Smooth muscle cell (in vitro differentiated cells): ENCODE data around the gene NAPSA. TPM values are rescaled to one million over a fixed set of nuclear protein-coding genes. Genes with fewer than 3 reads are reported as not detected.

Source experiments
- DNase-seq: peaks from one replicate; lab custom pipeline; 2025; ENCODE audit not compliant: unreplicated experiment; lab: John Stamatoyannopoulos, UW
- H2AFZ ChIP-seq: fragments of 200-600 bp; sonication (generic); 2 replicates; pipeline ENCODE4 v1.6.0; 2016; ENCODE audit warnings: antibody characterized with exemption, low read depth, mild to moderate bottlenecking
- H3F3A ChIP-seq: fragments of 200-600 bp; sonication (generic); 2 replicates; pipeline ENCODE4 v1.6.0; 2017; ENCODE audit warnings: antibody characterized with exemption, low read depth
- H3K27ac ChIP-seq: fragments of 200-600 bp; sonication (generic); 2 replicates; pipeline ENCODE4 v1.5.1; 2016; ENCODE audit warnings: low read depth, mild to moderate bottlenecking
- H3K27me3 ChIP-seq: fragments of 200-600 bp; sonication (generic); 2 replicates; pipeline ENCODE4 v1.6.1; 2016; ENCODE audit warnings: low read depth, mild to moderate bottlenecking
- H3K36me3 ChIP-seq: fragments of 200-600 bp; sonication (generic); 2 replicates; pipeline ENCODE4 v1.5.1; 2016; ENCODE audit warnings: low read depth
- H3K4me1 ChIP-seq: fragments of 200-600 bp; sonication (generic); 2 replicates; pipeline ENCODE4 v1.5.1; 2016; ENCODE audit warnings: low read depth
- H3K4me2 ChIP-seq: fragments of 200-600 bp; sonication (generic); 2 replicates; pipeline ENCODE4 v1.6.0; 2016; ENCODE audit warnings: mild to moderate bottlenecking
- H3K4me3 ChIP-seq: fragments of 200-600 bp; sonication (generic); 2 replicates; pipeline ENCODE4 v1.5.1; 2016; ENCODE audit warnings: mild to moderate bottlenecking
- H3K79me2 ChIP-seq: fragments of 200-600 bp; sonication (generic); 2 replicates; pipeline ENCODE4 v1.6.0; 2016; ENCODE audit warnings: low read depth, mild to moderate bottlenecking
- H3K9ac ChIP-seq: fragments of 200-600 bp; sonication (generic); 2 replicates; pipeline ENCODE4 v1.6.0; 2016; ENCODE audit warnings: low read depth
- H3K9me3 ChIP-seq: fragments of 200-600 bp; sonication (generic); replicated peaks from 2 replicates; pipeline ENCODE4 v1.5.1; 2016; ENCODE audit warnings: low read depth
- H4K20me1 ChIP-seq: fragments of 200-600 bp; sonication (generic); 2 replicates; pipeline ENCODE4 v1.6.0; 2016; ENCODE audit warnings: low read depth
- WGBS: methylation state at CpG from one replicate; pipeline ENCODE4 v1.1.7; 2016; ENCODE audit warnings: low lambda C conversion rate; 5-methylcytosine and 5-hydroxymethylcytosine counted together
- polyA plus RNA-seq: library from polyadenylated mRNA; unstranded; fragments of >200 nt; fragmentation: Nextera tagmentation; extraction: Ambion mirVana; gene quantifications from 2 replicates; pipeline ENCODE4 v1.2.1, GENCODE V29; 2016
- total RNA-seq: library from RNA; depleted of rRNA; stranded (reverse); fragments of >200 nt; gene quantifications from 2 replicates; pipeline ENCODE4 v1.2.3, GENCODE V29; 2014
- TF ChIP-seq, protein P1 (sequence below): fragments of 200-600 bp; sonication (generic); IDR thresholded peaks from 2 replicates; pipeline ENCODE4 v1.5.1; 2017; ENCODE audit warnings: borderline replicate concordance, mild to moderate bottlenecking, antibody characterized with exemption; ENCODE audit not compliant: insufficient read depth, poor library complexity, severe bottlenecking

Gene NAPSA
- total and polyA plus RNA-seq, 2 experiments from 2014 or later = 0.27 to 0.65 TPM

GRCh38 chr19:50317115-50317514, 48.3 kb downstream of the NAPSA start:
- Histone ChIP-seq H3K27ac (no peak overlapping the region), H3K4me2 (no peak overlapping the region), H3K4me3 (no peak overlapping the region), H3F3A (no peaks in the 10 kb centered on the region), H3K79me2 (no peaks in the 10 kb centered on the region), H3K36me3 (no peaks in the 10 kb centered on the region), H3K27me3 (peaks cover 33% of the 10 kb centered on the region), H3K9ac (no peak overlapping the region), H3K9me3 (no peaks in the 10 kb centered on the region), H2AFZ (no peak overlapping the region), H3K4me1 (no peaks in the 10 kb centered on the region), H4K20me1 (no peaks in the 10 kb centered on the region)
- DNase-seq = no peak
- 94% methylated on average over 4 of the region's 4 CpGs for WGBS
- TF ChIP-seq, protein P1, sequence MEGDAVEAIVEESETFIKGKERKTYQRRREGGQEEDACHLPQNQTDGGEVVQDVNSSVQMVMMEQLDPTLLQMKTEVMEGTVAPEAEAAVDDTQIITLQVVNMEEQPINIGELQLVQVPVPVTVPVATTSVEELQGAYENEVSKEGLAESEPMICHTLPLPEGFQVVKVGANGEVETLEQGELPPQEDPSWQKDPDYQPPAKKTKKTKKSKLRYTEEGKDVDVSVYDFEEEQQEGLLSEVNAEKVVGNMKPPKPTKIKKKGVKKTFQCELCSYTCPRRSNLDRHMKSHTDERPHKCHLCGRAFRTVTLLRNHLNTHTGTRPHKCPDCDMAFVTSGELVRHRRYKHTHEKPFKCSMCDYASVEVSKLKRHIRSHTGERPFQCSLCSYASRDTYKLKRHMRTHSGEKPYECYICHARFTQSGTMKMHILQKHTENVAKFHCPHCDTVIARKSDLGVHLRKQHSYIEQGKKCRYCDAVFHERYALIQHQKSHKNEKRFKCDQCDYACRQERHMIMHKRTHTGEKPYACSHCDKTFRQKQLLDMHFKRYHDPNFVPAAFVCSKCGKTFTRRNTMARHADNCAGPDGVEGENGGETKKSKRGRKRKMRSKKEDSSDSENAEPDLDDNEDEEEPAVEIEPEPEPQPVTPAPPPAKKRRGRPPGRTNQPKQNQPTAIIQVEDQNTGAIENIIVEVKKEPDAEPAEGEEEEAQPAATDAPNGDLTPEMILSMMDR = no peak

DNA sequence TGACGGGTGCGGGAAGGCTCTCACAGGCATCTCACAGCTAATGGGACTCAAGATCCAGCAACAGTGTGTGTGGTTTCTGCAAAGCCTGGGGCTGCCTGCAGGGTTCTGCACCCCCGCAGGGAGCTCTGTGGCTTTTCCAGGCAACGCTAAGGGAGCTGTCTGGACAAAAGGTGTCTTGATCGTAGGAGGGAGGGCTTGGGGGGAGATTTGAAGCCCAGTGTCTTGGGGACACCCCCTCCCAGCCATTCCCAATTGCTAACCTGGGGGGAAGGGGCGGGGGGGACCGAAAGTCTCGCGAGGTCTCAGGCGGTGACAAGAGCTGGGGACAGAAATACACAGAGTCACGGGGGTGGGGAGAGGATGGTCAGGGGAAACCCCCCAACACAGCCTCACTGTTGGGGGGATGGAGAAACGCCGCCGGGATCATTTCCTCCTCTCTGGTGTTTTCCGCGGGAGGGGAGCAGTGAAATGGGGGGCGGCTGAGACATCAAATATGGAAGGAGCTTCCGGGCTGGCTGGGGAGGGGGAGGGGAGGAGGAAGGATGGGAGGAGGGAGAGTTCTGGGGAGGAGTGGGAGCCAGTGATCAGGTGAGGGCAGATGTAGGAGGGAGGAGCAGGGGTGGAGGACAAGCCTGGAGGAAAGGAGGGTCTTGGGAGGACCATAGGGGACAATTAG, 49.5 kb downstream of the NAPSA start:
- no peaks in the 10 kb centered on the region for H3F3A ChIP-seq
- H3K4me1 ChIP-seq = no peaks in the 10 kb centered on the region
- TF ChIP-seq, protein P1 = no peak
- peak overlapping the region; percentile 84 for H3K4me2 ChIP-seq
- peaks cover 34% of the 10 kb centered on the region for H3K27me3 ChIP-seq
- no peaks in the 10 kb centered on the region for H4K20me1 ChIP-seq
- DNase-seq = no peak
- no peaks in the 10 kb centered on the region for H3K79me2 ChIP-seq
- WGBS = 5% methylated on average over 16 of the region's 18 CpGs
- H3K27ac ChIP-seq = no peak overlapping the region
- no peaks in the 10 kb centered on the region for H3K36me3 ChIP-seq
- H3K9ac ChIP-seq = no peak overlapping the region
- no peak overlapping the region for H2AFZ ChIP-seq
- H3K4me3 ChIP-seq = peak overlapping the region; percentile 34
- no peaks in the 10 kb centered on the region for H3K9me3 ChIP-seq

DNA sequence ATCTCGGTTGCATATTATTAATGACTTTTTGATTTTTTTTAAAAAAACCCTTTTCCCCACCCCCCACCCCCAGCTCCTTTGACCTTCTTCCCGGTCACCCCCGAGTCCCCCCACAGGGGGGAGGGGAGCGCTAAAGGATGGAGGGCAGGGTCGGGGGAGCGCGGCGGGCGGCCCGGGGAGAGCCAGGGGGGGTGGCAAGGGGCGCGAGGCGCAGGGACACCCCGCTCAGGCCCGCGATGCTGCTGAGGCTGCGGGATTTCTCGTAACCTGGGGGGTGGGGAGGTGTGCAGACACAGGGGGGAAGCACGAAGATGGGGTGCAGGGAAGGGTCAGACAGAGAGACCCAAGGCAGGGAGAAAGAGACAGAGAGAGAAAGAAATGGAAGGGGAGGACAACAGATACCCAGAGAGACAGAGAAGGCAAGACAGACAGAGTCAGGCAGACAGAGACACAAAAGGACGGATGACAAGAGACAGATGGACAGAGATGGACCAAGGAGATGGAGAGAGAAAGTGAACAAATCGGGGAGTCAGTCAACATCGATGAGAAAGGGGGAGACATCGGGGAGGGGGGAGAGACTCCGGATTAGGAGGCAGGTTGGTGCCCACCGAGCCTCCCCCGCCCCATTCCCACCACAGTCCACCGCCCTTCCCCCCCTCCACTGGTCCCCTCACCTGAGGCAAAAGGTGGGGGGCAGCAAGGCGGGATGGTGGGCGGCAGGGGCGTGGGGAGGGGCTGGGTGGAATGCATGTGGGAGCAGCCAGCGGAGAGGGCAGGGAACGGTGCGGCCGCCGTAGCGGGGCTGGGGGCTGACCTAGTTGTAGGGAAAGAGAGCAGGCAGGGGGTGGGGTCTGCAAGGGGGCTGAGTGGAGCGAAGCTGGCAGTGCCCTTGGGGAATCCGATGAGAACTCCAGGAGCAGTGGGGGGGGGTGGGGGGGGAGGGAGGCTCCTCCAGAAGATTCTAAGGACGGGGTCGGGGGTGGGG, 50.4 kb downstream of the NAPSA start:
- H3K4me1 ChIP-seq = no peaks in the 10 kb centered on the region
- H2AFZ ChIP-seq = no peak overlapping the region
- H3K79me2 ChIP-seq = no peaks in the 10 kb centered on the region
- no peak overlapping the region for H3K4me3 ChIP-seq
- 6% methylated on average over 18 of the region's 40 CpGs for WGBS
- no peak overlapping the region for H3K27ac ChIP-seq
- H3K27me3 ChIP-seq = peaks cover 38% of the 10 kb centered on the region
- no peaks in the 10 kb centered on the region for H3K9me3 ChIP-seq
- H3K9ac ChIP-seq = no peak overlapping the region
- no peaks in the 10 kb centered on the region for H3K36me3 ChIP-seq
- H3K4me2 ChIP-seq = peak overlapping the region; percentile 84
- DNase-seq = no peak
- H4K20me1 ChIP-seq = no peaks in the 10 kb centered on the region
- H3F3A ChIP-seq = no peaks in the 10 kb centered on the region
- TF ChIP-seq, protein P1 = no peak
